PC-9 (cell line): ENCODE measurements around the gene SLC4A9.

ENCODE experiments used
- CTCF ChIP-seq: fragments of 200-600 bp; sonication (generic); conservative IDR thresholded peaks from 2 replicates; pipeline ENCODE4 v1.6.1; 2017; ENCODE audit warnings: mixed run types, antibody characterized with exemption, mild to moderate bottlenecking, moderate library complexity
- EZH2 ChIP-seq: fragments of 200-600 bp; sonication (generic); IDR thresholded peaks from 2 replicates; pipeline ENCODE4 v1.8.0; 2017; ENCODE audit warnings: antibody characterized with exemption, low read depth

GRCh38 chr5:140413230-140413629, 53.2 kb downstream of the SLC4A9 start:
- no peak for TF ChIP-seq CTCF
- TF ChIP-seq EZH2: no peak
